ENCODE measurements around the gene IFIT1B. TPM values are rescaled to one million over a fixed set of nuclear protein-coding genes. Genes with fewer than 3 reads are reported as not detected.
"Not testable (repeated sequence)": the region's sequence is repeated elsewhere in the genome, so short reads cannot be mapped to it uniquely, and the experiment has no call there.

Gene IFIT1B
- polyA plus RNA-seq, 1 experiment, result not detected

DNA sequence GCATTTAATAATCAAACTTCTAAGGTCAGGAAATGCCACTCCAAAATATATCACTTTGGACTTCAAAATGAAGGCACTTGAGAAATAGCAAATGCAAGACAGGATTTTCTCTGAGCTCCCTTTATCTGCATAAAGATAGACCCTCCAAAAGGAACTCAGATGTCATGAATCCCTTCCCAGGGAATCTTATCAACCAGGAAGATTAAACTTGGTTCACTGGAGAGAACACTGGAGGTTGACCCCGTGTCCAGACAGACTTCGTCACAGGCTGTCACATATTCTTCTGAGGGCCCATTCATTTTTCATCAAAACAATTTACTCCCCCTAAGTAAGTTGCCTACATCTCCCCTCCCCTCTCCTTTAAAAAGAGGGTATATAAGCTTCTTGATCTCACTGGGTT is 28.9 kb upstream of the IFIT1B start:
- POLR2A ChIA-PET, result no interaction called here

DNA sequence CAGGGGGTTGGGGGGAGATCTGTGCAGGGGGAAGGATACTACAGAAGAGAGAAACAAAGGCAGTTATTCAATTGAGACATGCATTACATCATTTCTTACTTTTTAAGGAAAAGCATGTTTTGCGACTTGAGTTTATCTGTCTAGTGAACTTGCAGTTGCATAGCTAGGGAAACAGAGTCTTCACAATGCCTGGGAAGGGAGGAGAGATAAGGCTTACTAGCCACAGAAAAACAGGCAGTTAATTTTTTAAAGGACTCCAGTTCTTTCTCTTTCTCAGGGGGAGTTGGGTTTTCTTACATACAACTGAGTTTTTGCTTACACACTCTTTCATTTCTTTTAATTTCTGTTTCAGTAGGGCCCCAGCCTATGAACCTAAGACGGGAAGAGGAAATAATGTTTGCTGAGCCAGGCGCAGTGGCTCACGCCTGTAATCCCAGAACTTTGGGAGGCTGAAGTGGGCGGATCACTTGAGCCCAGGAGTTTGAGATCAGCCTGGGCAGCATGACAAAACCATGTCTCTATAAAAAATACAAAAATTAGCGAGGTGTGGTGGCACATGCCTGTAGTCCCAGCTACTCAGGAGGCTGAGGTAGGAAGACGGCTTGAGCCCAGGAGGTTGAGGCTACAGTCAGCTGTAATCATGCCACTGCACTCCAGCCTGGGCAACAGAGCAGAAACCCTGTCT is 27.1 kb upstream of the IFIT1B start:
- H3K4me3 ChIP-seq (ENCODE audit: low read depth, low read length); H3K9me3 ChIP-seq (ENCODE audit: control insufficient read depth, insufficient read depth, low read length); DNase-seq (ENCODE audit: low read depth, low spot score); H3K27me3 ChIP-seq (ENCODE audit: control insufficient read depth, insufficient read depth, low read length): not testable (repeated sequence)
- POLR2A ChIA-PET, result interaction anchor here (0.6 to 1.8 kb wide), 2 partner anchors 23 to 73 kb away, joined by 3 to 10 read pairs; partner anchors contain the start of gene IFIT3
- CTCF ChIA-PET, result interaction anchor here (2.7 kb wide), 1 partner anchor 19 kb away, joined by 15 read pairs; no protein-coding TSS in a partner anchor
- peak overlapping the region; percentile 85 for H3K27ac ChIP-seq (ENCODE audit: low read depth, low read length)

More for the DNA sequence above, 28.9 kb upstream of the IFIT1B start:
- CTCF ChIA-PET, result interaction anchor here (0.6 to 1.5 kb wide), 3 partner anchors 10 to 132 kb away, joined by 3 to 5 read pairs (median 3); no protein-coding TSS in a partner anchor
- Histone ChIP-seq H3K4me3 (ENCODE audit: low read depth, low read length) (no peak overlapping the region), H3K27ac (ENCODE audit: low read depth, low read length) (no peak overlapping the region), H3K9me3 (ENCODE audit: control insufficient read depth, insufficient read depth, low read length) (no peaks in the 10 kb centered on the region), H3K27me3 (ENCODE audit: control insufficient read depth, insufficient read depth, low read length) (no peaks in the 10 kb centered on the region)
- no peak for DNase-seq (ENCODE audit: low read depth, low spot score)
- TF ChIP-seq, protein P1, sequence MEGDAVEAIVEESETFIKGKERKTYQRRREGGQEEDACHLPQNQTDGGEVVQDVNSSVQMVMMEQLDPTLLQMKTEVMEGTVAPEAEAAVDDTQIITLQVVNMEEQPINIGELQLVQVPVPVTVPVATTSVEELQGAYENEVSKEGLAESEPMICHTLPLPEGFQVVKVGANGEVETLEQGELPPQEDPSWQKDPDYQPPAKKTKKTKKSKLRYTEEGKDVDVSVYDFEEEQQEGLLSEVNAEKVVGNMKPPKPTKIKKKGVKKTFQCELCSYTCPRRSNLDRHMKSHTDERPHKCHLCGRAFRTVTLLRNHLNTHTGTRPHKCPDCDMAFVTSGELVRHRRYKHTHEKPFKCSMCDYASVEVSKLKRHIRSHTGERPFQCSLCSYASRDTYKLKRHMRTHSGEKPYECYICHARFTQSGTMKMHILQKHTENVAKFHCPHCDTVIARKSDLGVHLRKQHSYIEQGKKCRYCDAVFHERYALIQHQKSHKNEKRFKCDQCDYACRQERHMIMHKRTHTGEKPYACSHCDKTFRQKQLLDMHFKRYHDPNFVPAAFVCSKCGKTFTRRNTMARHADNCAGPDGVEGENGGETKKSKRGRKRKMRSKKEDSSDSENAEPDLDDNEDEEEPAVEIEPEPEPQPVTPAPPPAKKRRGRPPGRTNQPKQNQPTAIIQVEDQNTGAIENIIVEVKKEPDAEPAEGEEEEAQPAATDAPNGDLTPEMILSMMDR (IDR thresholded peaks at IDR 0.05; ENCODE audit: low read depth, low read length), result no peak

GRCh38 chr10:89351412-89351779 is 26.5 kb upstream of the IFIT1B start:
- H3K4me3 ChIP-seq (ENCODE audit: low read depth, low read length), result no peak overlapping the region
- H3K27me3 ChIP-seq (ENCODE audit: control insufficient read depth, insufficient read depth, low read length), result no peaks in the 10 kb centered on the region
- H3K9me3 ChIP-seq (ENCODE audit: control insufficient read depth, insufficient read depth, low read length), result no peaks in the 10 kb centered on the region
- H3K27ac ChIP-seq (ENCODE audit: low read depth, low read length), result peak overlapping the region; percentile 85
- DNase-seq (ENCODE audit: low read depth, low spot score), result no peak
- POLR2A ChIA-PET, result interaction anchor here (0.6 to 1.8 kb wide), 5 partner anchors 16 to 100 kb away, joined by 3 to 10 read pairs (median 8); partner anchors contain the start of genes IFIT1, IFIT3 and LIPA
- TF ChIP-seq, protein P1 (IDR thresholded peaks at IDR 0.05; ENCODE audit: low read depth, low read length), result no peak
- CTCF ChIA-PET, result interaction anchor here (2.7 kb wide), 1 partner anchor 18 kb away, joined by 15 read pairs; no protein-coding TSS in a partner anchor

DNA sequence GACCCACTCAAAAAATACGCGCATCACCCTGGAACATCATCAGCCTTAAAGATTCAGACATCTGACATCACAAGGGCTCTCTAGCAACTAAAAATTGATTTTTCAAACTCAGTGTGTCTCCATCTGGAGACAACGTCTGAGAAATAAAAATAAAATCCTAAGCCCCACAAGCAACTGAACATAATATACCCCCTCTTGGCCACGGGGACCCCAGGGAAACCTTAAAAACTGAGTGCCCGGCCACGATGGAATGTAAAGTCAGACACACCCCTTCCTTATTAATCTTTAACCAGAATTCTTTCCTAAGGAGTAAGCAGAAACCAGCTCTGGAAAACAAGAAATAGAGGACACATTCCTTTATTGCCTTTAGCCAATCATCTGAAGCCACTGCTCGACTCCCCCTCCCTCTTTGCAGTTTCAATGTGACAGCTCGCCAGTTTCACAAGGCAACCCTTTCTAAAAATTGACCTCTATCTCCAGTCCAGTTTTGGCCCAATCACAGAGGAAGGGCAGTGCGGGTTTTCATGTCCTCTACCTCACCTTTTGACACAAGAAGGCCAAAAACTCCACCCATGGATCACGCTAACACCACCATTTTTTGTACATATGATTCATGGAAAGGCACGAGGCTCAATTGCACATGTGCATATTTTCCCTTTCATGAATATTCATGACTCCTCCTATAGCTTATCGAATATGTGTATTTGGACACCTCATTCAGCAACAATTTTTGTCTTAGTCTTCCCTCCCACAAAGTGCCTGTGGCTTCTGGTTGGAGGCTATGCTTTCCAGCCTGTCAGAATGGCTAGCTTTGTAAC is 25.9 kb upstream of the IFIT1B start:
- TF ChIP-seq, protein P1 (IDR thresholded peaks at IDR 0.05; ENCODE audit: low read depth, low read length), result no peak
- Histone ChIP-seq H3K9me3 (ENCODE audit: control insufficient read depth, insufficient read depth, low read length) (no peaks in the 10 kb centered on the region), H3K4me3 (ENCODE audit: low read depth, low read length) (peak overlapping the region; percentile 35), H3K27ac (ENCODE audit: low read depth, low read length) (peak overlapping the region; percentile 85), H3K27me3 (ENCODE audit: control insufficient read depth, insufficient read depth, low read length) (no peaks in the 10 kb centered on the region)
- ChIA-PET CTCF (interaction anchor here (0.7 to 2.7 kb wide), 2 partner anchors 17 to 40 kb away, joined by 4 to 15 read pairs; no protein-coding TSS in a partner anchor), POLR2A (interaction anchor here (0.6 to 1.8 kb wide), 8 partner anchors 17 to 459 kb away, joined by 3 to 10 read pairs (median 6); partner anchors contain the start of genes IFIT1, IFIT3 and LIPA)
- peak; percentile 85 for DNase-seq (ENCODE audit: low read depth, low spot score)

DNA sequence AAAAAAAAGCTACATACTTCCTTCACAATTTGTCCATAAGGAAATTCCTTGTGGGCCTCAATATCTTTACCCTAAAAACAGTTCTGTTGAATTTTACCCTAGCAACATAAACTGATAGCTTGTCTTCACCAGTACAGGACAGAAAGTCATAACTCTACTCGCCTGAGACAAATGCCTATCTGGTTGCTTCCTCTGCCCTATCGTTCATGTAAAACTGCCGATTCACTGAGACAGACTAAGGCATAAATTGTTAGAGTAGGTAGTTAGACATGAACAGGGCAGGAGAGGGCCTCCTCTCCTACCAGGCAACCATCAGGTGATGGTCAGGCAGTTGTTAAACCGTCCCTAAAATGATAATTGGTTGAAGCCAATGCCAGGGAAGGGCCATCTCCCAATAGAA is 25.1 kb upstream of the IFIT1B start:
- H3K27ac ChIP-seq (ENCODE audit: low read depth, low read length), result peak overlapping the region; percentile 85
- H3K9me3 ChIP-seq (ENCODE audit: control insufficient read depth, insufficient read depth, low read length), result no peaks in the 10 kb centered on the region
- ChIA-PET CTCF (interaction anchor here (0.7 to 2.7 kb wide), 2 partner anchors 17 to 39 kb away, joined by 4 to 15 read pairs; no protein-coding TSS in a partner anchor), POLR2A (interaction anchor here (0.7 to 1.8 kb wide), 6 partner anchors 22 to 460 kb away, joined by 4 to 10 read pairs (median 8); partner anchors contain the start of genes IFIT1, IFIT3 and LIPA)
- DNase-seq (ENCODE audit: low read depth, low spot score), result no peak
- H3K4me3 ChIP-seq (ENCODE audit: low read depth, low read length), result no peak overlapping the region
- TF ChIP-seq, protein P1 (IDR thresholded peaks at IDR 0.05; ENCODE audit: low read depth, low read length), result no peak
- H3K27me3 ChIP-seq (ENCODE audit: control insufficient read depth, insufficient read depth, low read length), result no peaks in the 10 kb centered on the region

Measured in AG04450 (cell line).